Measurements from ENCODE around the gene NKAIN4. TPM values are rescaled to one million over a fixed set of nuclear protein-coding genes. Genes with fewer than 3 reads are reported as not detected.
A peak's percentile ranks its signal among the peaks of the same experiment; 100 is the strongest.

The NKAIN4 gene
- total RNA-seq, 1 donor from 2014 or later = not detected

DNA sequence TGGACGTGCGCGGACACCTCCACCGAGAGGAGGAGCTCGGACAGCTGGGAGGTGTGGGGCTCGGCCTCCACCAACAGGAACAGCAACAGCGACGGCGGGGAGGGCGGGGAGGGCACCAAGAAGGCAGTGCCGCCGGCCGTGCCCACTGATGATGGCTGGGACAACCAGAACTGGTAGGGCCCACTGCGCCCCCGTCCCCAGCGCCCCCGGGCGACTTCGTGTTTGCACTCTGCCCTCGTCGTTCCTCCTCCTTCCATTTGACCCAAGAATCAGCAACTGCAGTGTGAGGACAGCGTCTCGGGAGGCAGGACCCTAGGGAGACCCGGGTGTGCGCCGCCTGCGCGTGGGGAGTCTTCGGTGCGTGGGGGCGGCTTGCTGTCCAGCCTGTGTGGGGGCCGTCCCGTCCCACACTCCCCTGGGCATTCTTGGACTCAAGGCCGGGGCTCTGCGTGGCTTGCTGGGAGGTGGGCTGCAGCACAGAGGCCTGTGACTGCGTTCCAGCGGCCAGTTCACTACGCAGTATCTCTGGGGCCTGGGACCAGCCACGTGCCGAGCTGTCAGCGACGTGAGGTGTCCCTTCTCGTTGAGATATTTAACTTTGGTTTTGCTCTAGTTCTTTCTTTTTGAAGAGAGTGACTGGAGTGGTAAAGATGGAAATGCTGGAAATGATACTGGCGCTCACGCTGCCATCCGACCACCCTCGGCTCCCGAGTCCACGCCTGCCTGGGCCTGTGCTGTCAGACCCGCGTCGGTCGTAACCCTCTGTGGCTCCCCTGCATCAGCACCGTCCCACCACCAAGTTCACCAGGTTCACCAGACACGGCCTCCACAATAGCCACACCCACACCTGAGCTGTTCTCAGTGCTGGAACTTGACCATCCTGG is 33.7 kb upstream of the NKAIN4 start:
- ATAC-seq = no peak

DNA sequence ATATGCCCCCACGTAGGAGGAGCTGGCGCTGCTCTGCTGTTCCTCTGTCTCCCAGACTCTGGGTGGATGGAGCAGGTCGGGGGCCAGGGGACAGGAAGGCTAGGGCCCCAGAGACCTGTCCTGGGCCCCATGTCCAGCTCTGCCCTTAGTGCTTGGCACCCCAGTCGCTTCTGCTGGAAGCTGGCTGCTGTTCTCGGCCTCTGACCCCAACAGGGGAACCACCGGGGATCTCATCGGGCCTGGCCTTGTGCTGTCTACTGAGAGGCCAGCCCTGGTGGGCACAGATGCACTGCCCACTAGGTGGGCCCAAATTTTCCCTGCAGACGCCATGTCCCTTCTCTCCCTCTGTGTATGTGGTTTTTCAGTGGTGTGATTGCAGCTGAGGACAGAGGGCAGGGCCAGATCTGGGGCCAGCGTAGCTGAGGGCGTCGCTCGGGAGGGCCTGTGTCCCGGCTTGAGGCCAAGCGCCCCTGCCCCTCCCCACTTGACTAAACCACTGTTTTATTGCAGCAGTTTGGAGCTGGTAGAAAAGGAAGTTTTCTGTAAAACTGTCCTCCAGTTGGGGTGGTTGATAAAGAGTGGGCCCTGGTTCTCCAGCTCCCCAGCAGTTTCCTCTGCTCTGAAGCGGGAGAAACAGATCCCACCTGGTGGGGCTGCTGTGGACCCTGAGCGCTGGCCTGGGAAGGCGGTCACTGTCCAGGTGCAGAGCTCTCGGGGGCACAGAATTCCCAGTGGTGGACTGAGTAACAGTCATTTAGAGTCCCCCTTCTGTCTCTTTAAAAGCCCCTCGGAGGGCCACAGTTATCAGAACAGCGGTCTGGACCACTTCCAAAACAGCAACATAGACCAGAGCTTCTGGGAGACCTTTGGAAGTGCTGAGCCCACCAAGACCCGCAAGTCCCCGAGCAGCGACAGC is 32.8 kb upstream of the NKAIN4 start:
- ATAC-seq = no peak

DNA sequence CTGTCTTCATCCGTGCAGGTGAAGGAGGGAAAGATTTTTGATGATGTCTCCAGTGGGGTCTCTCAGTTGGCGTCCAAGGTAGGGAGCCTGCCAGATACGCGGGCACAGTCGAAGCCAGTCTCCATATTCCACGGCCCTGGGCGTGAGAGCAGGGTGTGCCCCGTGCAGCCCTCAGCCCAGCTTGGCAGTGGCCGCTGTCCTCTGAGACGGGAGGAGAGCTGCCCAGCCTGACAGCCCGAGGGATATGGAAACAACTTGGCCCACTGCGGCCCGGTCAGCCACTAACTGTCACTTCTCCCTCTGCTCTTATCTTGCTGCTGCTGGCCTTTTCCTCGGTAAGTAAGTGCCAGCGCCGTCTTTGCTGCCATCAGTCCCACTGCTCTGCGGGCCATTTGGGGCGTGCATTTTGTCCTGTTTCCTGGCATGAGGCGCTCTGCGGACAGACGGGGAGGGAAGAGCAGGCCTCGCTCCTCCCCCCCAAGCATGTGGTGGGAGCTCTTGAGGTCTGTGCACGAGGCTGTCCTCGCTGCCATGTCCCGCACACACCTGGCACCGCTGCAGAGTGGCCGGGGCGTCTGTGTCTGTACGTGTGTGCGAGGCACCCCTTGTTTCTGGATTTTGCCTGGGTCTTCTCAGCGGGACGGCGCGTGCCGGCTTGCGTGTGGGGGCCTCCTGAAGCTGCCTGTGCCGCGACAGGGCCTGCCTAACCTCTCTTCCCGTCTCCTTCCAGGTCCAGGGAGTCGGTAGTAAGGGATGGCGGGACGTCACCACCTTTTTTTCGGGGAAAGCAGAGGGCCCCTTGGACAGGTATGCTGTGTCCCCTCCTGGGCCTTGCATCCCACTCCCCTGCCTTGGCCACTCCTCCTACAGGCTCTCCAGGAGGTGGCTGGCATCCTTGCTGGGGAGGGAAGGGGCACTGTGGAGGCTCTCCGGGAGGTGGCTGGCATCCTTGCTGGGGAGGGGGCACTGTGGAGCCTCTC is 31.7 kb upstream of the NKAIN4 start:
- no peak for ATAC-seq

DNA sequence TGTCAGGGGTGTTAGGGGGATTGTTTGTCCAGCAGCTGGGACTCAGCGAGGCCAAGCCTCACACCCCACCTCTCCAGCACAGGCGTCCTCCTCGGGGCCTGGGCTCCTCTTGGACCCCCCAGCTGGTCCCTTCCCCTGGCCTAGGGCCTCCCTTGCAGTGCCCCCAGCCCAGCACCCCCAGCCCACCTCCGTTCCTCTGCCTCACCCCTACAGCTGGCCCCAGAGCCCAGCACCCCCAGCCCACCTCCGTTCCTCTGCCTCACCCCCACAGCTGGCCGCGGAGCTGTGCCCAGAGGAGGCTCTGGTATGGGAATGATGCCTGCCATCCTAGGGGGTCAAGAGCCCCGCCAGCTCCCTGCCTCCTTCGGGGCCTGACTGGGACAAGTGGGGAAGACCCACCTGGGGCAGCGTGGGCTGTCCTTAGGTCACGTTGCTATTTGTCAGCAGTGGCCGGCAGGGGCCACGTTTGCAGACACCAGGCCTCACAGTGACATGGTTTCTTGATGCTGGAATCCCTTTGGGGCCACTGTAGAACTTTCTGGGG is 30.8 kb upstream of the NKAIN4 start:
- no peak for ATAC-seq

DNA sequence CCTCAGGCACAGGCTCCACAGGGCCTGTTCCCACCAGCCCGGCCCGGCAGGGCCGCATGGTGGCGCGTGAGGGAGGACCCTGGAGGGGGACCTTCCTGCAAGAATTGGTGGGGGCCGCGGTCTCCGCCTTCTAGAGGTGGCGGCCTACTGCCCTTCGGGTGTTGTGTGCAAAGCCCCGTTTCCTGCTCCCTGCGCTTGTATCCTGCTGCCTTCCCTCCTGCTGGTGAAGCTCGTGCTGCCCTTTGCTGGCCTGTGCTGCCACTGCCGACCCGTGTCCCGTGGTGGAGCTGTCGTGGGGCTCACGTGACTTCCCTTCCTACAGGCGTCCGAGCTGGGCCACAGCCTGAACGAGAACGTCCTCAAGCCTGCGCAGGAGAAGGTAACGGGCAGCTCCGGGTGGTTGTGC is 30.3 kb upstream of the NKAIN4 start:
- no peak for ATAC-seq

DNA sequence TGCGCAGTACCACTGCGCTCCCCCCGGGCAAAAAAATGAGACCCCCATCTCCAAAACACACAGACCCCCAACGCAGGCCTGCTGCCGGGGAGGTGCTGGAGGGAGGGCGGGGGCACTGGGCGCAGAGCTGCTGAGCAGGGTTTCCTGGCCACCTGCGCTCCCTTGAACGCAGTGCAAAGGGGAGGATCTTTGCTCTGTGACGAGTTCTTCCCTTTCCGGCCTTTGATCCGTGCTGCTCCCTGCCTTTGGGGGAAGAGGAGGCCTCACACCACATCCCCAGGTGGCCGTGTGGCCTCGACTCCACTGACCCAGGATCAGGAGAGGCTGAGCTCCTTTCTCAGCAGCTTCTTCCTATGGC is 29.8 kb upstream of the NKAIN4 start:
- ATAC-seq = no peak

DNA sequence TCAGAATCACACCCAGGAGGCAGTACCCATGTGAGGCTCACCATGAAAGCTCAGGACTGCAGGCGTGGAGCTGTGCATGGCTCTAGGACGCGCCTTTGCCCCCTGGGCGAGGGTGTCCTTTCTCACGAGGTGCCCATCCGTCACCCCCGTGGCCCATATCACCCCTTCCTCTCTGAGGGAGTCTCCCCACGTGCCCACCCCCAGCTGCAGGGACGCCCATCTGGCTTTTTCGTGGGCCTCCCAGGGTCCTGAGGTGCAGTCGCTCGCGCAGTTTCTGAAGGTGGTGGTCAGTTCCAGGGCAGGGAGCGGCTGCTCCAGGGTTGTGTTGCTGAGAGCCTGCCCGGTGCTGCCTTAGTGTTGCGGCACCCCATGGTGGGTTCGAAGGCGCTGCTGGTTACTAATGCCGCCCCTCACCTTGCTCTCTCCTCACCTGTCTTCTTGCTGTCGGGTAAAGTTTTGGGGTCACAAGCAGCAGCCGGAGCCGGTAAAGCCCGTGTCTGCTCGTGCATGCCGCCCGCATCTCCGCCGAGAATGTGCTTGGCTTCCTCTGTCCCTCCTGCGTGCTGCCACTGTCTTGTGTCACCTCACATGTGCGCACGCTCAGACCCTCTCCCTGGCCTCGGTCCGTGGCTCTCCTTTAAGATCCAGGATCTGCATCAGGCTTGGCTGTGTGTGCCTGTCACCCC is 29.3 kb upstream of the NKAIN4 start:
- no peak for ATAC-seq

DNA sequence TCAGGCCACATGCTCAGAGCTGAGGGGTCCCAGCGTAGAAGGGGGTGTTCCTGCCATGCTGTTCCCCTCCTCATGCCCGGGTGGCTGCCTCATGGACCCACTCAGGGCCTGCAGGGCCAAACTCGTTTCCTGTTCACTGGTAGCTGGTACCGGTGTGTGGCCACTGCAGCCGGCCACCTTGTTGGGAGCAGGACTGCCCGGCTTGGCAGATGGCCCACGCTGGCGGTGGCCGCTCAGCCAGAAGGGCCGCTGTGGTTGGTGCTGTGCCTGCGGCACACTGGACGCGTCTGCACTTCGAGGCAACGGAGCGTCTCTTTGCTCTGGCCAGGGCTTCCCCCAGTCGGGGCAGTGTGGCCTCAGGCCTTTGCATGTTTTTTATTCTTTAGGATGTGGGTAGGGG is 28.7 kb upstream of the NKAIN4 start:
- no peak for ATAC-seq

DNA sequence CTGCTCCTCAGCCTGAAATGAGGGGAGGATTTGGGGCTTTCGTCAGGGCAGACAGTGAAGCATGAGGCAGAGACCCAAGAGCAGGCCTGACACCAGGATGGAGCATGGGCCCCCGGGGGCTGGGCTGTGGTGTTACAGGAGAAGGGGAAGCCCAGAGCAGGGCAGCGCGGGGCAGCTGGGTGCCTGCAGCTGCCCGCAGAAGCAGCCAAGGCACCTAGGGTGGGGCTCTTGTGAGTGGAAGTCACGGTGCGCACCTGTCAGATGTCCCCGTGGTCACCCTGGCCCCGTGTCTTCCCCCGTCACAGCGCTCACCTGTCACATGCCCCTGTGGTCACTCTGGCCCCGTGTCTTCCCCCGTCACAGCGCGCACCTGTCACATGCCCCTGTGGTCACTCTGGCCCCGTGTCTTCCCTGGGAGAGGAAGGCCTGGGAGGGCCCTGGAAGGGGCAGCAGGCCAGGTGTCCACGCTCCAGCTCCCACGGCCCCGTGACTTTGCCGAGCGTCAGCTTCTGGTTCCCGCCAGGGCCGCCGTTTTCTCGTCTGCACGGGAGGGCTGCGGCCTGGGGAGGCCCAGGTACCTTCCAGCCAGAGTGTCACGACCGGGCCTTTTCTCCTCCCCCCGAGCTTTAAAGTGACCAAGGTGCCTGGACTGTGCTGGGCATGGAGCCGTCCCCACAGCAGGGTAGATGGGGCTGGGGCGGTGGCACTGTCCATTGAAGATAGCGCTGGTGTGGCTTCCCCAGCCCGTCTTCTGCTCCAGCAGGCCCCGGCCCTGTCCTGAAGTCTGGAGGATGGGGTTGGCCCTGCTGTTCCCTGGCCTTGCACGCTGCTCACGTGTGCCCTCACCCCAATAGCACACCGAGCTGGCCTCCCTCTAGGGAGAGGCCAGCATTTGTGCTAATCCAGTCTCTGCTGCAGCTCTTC is 27.7 kb upstream of the NKAIN4 start:
- ATAC-seq = no peak

DNA sequence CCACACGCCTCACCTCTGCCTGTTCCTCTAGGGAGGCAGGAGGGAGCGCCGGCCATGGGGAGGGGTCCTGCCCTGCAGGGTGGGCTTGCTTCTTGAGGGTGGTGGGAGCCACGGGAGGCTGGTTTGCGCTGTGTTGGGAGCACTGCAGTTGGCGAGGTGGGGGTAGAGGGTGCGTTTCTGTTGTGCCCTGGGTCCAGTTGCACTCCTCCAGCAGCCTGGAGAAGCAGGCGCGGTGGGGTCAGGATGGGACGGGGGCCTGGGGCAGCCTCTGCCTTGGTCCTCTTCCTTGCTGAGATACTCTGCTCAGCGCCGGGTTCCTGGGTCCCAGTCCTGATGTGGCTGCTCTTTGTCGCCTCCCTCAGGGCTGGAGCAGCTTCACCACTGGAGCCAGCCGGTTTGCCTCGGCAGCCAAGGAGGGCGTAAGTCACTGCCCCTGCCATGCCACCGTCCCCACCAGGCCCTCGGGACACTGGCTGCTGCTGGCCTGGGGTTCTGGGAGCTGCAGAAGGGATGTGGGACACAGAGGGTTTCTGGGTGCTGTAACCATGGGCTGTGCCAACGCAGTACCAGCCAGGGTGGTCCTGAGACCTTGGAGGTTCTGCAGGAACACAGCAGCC is 26.8 kb upstream of the NKAIN4 start:
- peak; percentile 11 for ATAC-seq

DNA sequence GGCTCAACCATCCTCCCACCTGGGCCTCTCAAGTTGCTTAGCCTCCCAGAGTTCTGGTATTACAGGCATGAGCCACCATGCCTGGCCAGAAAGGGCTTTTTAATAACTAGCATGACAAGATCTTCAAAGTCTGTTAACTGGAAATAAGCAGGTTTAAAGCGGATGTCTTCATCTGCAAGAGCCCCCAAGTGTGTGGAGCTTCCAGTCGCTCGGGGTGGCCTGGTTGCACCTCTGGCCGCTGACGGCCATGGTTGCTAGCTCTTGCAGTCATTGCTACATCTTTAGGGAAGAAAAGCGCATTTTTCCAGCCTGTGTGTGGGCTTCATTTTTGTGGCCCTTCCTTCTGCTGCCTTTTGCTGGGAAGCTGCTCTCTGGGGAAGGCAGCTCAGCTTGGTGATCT is 26.1 kb upstream of the NKAIN4 start:
- no peak for ATAC-seq

DNA sequence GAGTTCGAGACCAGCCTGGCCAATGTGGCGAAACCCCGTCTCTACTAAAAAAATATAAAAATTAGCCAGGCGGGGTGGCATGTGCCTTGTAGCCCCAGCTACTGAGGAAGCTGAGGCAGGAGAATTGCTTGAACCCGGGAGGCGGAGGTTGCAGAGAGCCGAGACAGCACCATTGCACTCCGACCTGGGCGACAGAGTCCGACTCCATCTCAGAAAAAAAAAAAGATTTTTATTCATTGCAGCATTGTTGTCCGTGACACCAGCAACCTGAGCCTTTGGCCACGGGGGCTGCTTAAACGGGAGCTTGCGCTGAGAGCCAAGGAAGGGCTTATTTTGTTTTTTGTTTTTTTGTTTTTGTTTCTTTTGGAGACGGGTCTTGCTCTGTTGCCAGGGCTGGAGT is 25.7 kb upstream of the NKAIN4 start:
- ATAC-seq = no peak

DNA sequence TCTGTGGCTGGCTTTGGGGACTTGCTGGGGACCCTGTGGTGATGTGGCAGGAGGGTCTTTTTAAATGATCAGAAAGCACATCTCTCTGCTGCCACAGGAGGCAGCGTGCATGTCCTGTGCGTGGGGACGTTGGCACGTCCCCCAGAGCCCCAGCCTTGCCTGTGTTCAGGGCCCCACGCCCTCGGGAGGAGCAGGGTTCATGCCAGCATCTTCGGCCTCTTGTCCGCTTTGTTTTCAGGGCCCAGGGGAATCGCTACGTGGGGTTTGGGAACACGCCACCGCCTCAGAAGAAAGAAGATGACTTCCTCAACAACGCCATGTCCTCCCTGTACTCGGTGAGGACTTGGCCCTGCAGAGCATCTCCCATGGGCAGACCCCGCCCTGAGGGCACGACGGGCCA is 24.4 kb upstream of the NKAIN4 start:
- ATAC-seq = no peak

DNA sequence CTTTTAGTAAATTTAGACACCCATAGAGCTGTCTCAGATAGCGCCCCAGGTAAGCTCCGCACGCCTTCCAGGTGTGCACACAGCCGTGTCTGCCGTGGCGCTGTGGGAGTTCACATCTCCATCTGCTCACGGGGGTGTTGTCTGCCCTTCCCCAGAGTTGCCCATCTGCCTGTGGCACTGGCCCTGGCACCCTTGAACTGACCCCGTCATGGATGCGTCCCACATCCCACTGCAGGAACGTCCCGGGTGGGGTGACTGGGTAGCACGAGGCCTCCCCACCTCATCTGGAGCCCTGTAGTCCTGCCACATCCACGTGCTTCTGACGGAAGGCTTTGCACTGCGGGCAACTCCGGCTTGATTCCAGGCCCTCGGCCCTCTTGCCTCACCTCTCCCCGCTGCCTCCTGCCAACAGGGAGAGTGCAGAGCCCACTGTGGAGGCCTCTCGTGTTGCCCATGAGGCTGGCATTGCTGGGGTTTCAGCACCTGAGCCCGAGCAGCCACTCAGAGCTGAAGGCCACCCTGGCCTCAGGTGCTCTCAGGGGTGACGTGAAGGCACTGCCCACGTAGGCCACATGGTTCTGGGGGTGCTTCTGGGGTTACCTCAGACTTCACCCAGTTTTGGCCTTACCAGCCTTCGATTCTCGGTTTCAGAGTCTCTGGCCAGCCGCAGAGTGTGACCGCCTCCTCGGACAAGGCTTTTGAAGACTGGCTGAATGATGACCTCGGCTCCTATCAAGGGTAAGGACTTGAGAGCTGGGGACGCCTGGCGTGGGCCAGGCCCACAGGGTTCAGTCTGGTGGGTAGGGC is 23.4 kb upstream of the NKAIN4 start:
- no peak for ATAC-seq

DNA sequence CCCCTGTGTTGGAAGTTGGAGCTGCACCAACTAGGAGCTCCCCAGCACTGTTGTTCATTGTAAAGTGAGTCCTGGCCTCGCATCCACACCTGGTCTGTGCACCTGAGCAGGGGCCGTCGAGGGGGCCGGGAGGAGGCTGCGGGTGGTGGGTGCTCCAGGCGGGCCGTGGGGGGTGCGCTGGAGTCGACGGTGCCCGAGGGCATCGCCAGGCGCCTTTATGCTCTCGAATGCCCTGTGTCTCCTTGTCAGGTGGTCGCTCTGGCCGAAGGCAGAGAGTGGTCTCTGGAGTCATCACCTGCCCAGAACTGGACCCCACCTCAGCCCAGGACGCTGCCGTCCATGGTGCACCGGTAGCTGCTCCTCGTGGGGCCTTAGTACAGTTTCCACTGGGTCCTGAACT is 22.7 kb upstream of the NKAIN4 start:
- no peak for ATAC-seq

DNA sequence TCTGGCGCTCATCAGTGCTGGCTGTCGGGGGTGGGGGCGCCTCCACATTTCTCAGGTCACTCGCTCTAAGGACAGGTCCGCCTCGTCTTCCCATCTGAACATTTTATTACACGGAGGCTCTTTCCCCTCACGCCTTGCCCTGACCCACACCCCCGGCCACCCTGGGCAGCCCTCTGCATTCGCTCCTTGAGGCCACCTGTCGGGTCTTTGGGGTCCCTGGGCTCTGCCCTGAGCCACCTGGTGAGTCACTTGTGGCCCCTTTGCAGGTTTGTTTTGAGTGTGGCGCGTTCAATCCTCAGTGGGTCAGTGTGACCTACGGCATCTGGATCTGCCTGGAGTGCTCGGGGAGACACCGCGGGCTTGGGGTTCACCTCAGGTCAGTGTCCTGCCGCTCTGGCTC is 21.6 kb upstream of the NKAIN4 start:
- ATAC-seq = no peak

DNA sequence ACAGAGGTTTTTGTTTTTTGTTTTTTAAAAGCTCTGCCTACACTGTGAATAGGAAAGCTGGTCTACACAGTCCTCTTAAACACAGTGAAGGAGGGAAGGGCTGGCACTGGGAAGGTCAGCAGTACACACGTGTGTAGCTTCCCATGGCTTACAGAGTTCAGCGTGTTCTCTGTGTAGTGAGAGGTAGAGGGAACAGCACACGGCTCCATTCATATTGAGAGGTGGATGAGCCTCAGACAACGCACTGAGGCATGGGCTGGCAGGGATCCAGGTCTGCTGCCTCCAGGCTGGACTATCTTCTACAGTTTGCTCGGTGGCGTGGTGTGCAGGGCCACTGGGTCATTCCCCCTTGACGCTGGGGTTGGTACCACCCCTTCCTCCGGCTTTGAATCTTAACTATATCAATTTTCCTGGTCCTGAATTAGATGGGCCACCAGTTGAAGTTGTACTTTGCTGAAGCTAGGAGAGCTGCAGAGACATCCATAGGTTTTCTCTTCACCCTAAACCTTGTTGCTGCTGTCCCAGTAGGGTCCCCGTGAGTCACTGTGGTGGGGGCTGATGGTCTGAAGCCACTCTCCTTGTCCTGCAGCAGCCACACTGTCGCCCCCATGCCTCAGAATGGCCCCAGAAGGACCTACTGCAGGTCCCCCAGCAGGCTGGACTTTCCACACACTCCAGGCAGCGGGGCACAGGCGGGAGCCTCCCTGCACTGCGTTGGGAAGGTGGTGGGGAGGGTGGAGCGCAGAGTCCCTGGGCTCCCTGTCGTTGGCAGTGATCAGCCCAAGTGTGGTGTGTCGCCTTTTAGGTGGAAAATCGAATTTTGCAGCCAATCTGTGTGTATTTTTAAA is 20.3 kb upstream of the NKAIN4 start:
- no peak for ATAC-seq
